ENCODE data around the gene TSKS. TPM values are rescaled to one million over a fixed set of nuclear protein-coding genes. Genes with fewer than 3 reads are reported as not detected.
A peak's percentile ranks its signal among the peaks of the same experiment; 100 is the strongest.

TSKS gene, protein sequence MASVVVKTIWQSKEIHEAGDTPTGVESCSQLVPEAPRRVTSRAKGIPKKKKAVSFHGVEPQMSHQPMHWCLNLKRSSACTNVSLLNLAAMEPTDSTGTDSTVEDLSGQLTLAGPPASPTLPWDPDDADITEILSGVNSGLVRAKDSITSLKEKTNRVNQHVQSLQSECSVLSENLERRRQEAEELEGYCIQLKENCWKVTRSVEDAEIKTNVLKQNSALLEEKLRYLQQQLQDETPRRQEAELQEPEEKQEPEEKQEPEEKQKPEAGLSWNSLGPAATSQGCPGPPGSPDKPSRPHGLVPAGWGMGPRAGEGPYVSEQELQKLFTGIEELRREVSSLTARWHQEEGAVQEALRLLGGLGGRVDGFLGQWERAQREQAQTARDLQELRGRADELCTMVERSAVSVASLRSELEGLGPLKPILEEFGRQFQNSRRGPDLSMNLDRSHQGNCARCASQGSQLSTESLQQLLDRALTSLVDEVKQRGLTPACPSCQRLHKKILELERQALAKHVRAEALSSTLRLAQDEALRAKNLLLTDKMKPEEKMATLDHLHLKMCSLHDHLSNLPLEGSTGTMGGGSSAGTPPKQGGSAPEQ
- polyA plus RNA-seq: 0.15 TPM

DNA sequence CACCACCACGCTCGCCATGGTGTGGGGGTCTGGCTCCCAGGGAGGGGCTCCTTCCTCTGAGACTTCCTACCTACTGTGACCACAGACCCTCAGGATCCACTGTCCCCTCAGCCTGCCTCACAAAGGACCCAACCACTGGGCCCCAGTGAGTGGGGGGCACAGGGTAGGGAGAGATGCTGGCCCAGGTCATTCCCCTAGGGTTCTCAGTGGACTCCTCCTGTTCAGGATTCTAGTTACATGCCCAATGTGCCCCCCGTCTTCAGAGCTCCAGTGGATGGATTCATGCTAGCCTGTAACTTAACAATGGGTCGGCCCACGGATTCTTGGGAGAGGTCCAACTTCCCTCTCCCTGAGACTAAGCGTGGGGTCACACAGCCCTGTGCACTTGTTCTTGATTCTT lies at the start of gene TSKS:
TSS of gene TSKS (minus strand) at position 77 of the 400 bp plus-strand sequence. CDS start at position 18, 59 bp downstream.
- Mint-ChIP-seq H3K4me3 (peak within 1 kb of the TSS in 2 of 4 donors; percentile 13 to 40), H3K27me3 (no peaks in the 10 kb centered on the region), H3K9me3 (no peaks in the 10 kb centered on the region), H3K36me3 (no peaks in the 10 kb centered on the region), H3K27ac (peak within 1 kb of the TSS in 1 of 3 donors; percentile 43), H3K4me1 (peaks cover 4 to 17% (median 16%) of the 10 kb centered on the region in 3 donors)

DNA sequence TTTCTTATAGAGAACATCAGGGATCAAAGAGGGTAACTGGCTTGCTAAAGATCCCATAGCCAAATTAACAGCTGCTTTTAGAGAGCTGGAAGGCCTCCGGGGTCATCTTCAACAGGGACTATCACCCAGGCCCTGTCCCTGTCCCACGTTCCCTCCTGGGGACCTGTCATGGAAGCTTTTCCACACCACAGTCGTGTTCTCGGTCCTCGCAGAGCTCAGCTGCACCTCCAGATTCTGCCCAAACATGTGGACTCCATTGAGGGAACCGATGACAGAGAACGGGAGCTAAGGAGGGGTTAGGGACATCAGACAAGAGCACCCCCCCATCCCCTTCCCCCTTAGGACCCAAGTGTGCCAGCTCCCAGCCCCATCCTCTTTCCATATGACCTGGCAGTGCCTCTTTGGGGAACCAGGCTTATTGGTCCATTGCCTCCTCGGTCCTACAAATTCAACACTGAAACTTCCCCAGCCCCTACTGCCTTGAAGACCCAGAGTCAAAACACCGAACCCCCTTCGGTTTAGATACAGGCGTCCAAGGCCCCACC lies 49.4 kb upstream of the TSKS start:
- Mint-ChIP-seq H3K36me3 (peaks cover 2% of the 10 kb centered on the region), H3K4me3 (peak overlapping the region; percentile 91 to 99 (median 96)), H3K27ac (peak overlapping the region; percentile 97 to 100 (median 100)), H3K27me3 (no peaks in the 10 kb centered on the region), H3K9me3 (no peaks in the 10 kb centered on the region), H3K4me1 (peaks cover 15 to 29% (median 26%) of the 10 kb centered on the region in 3 donors)

DNA sequence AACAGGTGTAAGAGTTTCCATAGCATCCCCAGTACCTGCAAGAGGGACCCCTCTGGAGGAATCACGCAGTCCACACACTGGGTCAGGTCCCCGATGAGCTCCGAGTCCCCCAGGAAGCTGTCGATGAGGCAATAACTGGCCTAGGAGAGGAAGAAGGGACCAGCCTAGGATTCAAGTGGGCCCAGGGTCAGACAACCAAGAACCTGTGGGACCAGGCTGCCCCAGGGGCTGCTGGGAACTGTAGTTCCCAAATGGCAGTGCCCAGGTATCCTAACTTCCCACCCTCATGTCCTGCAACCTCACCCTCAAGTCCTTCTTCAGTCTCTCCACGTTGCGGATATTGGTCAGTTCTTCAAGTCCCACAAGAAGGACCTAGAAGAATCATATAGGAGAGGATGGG lies 48.2 kb upstream of the TSKS start:
- peak overlapping the region in 2 of 4 donors; percentile 58 to 91 for H3K4me3 Mint-ChIP-seq
- H3K9me3 Mint-ChIP-seq: no peaks in the 10 kb centered on the region
- H3K4me1 Mint-ChIP-seq: peaks cover 14 to 29% (median 25%) of the 10 kb centered on the region in 3 donors
- peaks cover 2% of the 10 kb centered on the region for H3K36me3 Mint-ChIP-seq
- no peaks in the 10 kb centered on the region for H3K27me3 Mint-ChIP-seq
- H3K27ac Mint-ChIP-seq: peak overlapping the region; percentile 23 to 97 (median 89)

DNA sequence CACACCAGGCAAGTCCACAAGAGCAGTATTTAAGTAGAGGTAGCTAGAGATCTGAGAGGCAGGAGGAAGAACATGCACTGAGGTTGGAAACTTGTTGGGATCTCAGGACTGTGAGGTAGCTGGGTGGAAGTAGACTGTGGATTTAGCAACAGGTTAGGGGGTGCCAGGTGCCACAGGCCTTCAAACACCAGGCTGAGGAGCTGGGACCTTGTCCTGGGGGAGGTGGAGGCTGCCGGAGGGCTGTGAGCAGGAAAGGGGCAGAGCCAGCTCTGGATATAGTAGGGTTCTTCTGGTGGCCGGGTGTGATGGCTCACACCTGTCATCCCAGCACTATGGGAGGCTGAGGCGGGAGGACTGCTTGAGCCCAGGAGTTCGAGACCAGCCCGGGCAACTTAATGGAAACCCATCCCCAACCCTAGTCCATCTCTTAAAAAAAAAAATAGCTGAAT lies 46.9 kb upstream of the TSKS start:
- H3K27ac Mint-ChIP-seq: peak overlapping the region in 2 of 3 donors; percentile 80 to 97
- H3K36me3 Mint-ChIP-seq: peaks cover 3% of the 10 kb centered on the region
- peak overlapping the region; percentile 86 to 98 (median 92) for H3K4me3 Mint-ChIP-seq
- H3K4me1 Mint-ChIP-seq: peaks cover 14 to 29% (median 25%) of the 10 kb centered on the region in 3 donors
- H3K9me3 Mint-ChIP-seq: no peaks in the 10 kb centered on the region
- no peaks in the 10 kb centered on the region for H3K27me3 Mint-ChIP-seq

DNA sequence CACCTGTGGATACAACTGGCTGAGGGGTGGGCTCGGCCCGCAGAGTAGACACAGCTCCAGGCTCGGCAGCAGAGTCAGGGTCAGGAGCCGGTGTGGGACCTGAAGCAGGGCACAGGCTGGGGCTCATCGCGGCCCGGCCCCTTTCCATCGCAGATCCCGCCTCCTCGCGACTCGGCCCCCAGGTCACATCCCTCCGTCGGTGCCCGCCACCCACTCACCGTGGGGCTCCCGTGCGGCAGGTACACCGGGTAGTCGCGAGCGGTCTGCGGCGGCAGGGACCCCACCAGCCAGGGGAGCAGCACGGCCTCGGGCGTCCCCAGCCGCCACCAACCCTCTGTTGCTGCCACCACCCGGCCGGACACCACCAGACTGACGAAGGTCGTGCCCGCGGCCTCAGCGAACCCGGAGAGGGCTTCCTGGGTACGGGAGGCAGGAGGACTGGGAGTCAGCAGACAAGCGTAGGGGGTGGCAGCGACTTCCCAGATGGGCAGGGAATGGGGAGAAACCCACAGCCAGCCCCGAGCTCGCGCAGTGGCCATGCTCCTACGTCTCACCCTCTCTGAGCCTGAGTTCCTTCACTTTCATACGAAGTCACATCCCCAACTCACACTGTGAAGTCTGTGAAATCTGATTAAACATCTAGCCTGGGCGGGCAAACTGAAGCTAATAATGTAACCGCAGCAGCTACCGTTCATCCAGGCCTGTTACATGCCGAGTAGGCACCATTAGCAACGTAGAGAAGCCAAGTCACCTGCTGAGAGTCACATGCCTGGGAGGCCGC lies 46.2 kb upstream of the TSKS start:
- no peaks in the 10 kb centered on the region for H3K9me3 Mint-ChIP-seq
- peak overlapping the region; percentile 86 to 98 (median 92) for H3K4me3 Mint-ChIP-seq
- H3K27me3 Mint-ChIP-seq: no peaks in the 10 kb centered on the region
- peak overlapping the region; percentile 78 to 97 (median 83) for H3K27ac Mint-ChIP-seq
- H3K4me1 Mint-ChIP-seq: peaks cover 14 to 25% (median 22%) of the 10 kb centered on the region in 3 donors
- peaks cover 3% of the 10 kb centered on the region for H3K36me3 Mint-ChIP-seq

DNA sequence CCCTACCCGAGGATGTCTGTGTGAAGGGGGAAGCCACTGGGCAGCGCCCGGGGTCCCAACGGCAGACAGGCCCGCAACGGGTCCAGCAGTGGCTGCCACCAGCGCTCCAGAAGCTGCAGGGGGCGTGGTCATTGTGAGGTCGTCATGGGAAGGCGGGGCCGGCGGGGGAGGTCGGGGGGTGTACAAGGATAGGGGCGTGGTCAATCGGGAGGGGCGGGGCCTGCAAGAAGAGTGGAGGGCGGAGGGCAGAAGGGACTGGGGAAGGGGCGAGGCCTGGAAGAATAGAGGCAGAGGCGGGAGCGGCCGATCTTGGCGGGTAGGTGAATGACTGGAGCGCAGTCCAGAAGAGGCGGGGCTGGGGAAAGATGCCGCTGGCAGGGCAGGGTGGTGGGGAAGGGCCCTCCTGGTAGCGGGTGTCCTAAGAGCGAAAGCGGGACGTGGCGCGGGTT lies 45.6 kb upstream of the TSKS start:
- peak overlapping the region; percentile 86 to 98 (median 92) for H3K4me3 Mint-ChIP-seq
- peaks cover 14 to 22% (median 22%) of the 10 kb centered on the region in 3 donors for H3K4me1 Mint-ChIP-seq
- no peaks in the 10 kb centered on the region for H3K27me3 Mint-ChIP-seq
- H3K36me3 Mint-ChIP-seq: peaks cover 3% of the 10 kb centered on the region
- no peaks in the 10 kb centered on the region for H3K9me3 Mint-ChIP-seq
- H3K27ac Mint-ChIP-seq: peak overlapping the region; percentile 78 to 97 (median 86)

DNA sequence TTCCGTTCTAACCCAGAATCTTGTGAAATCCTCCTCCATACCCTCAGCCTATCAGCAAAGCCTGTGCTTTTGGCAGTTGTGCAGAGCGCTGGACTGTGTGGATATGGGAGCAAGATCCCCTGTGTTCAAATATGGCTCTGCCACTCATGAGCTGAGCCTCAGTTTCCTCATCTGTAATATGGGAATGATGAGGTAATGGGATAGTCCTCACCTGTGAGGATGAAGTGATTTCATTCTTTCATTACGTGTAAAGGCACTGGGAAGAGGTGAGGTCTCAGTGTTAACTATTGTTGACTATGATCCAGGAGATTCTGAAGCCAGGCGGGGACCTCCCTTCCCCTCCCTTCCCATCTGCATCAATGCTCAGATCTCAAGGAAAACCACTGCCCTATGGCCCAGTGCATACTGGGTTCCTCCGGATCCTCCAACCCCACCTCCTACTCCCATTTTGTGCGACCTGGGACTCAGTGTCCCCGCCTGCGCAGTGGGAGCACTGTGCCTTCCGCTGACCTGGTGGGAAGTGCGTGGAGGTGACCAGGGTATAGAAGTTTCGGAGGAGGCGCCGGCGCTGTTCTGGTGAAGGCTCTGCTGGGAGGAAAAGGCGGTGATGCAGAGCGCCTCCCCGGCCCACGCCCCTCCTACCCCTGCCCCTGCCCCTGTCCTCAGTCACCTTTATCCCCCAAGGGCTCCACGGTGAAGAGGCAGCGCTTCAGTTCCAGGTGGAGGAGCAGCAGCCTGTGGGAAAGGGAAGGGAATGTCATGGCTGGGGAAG lies 45.0 kb upstream of the TSKS start:
- Mint-ChIP-seq H3K4me3 (peak overlapping the region in 3 of 4 donors; percentile 79 to 89 (median 81)), H3K9me3 (no peaks in the 10 kb centered on the region), H3K4me1 (peaks cover 13 to 22% (median 17%) of the 10 kb centered on the region in 3 donors), H3K27ac (peak overlapping the region; percentile 78 to 97 (median 86)), H3K36me3 (peaks cover 7% of the 10 kb centered on the region), H3K27me3 (no peaks in the 10 kb centered on the region)

DNA sequence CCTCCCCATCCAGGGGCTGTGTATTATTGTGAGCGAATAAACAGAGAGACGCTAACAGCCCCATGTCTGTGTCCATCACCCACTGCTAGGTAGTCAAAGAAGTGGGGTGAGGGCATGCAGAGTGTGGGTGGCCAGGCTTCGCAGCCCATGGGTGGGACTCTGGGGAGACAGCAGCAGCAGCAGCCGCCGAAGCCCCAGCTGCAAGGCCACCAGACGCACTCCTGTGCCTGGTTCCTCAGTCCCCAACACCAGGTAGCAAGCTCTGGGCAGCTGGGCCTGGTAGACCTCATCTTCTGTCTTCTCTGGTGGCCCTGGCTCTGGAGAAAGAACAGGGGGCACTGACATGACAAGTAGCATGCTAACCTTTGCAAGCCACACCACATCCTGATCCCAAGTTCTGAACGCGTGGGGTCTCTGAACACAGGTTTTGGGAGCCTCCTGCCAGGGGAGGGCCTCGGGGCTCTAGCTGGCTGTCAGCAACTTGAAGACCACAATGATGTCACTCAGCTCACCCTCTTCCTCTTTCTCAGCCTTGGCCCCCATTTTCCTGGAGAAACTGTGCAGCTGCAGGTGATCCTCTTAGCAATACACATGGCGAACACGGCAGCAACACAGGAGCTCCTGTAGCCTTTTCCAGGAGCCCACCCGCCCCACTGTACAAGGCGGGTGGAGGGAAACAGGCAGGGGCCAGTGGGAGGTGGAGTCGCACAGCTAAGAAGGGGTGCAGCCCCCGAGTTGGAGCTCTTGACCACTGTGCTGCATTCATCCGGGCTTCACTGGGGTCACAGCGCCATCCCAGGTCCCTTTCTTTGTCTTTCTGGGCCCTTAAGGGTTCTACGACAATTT lies 44.2 kb upstream of the TSKS start:
- H3K27me3 Mint-ChIP-seq: no peaks in the 10 kb centered on the region
- H3K9me3 Mint-ChIP-seq: no peaks in the 10 kb centered on the region
- H3K27ac Mint-ChIP-seq: peak overlapping the region; percentile 90 to 97 (median 97)
- peaks cover 11 to 20% (median 15%) of the 10 kb centered on the region in 3 donors for H3K4me1 Mint-ChIP-seq
- peak overlapping the region in 2 of 4 donors; percentile 79 to 81 for H3K4me3 Mint-ChIP-seq
- H3K36me3 Mint-ChIP-seq: peaks cover 7% of the 10 kb centered on the region

DNA sequence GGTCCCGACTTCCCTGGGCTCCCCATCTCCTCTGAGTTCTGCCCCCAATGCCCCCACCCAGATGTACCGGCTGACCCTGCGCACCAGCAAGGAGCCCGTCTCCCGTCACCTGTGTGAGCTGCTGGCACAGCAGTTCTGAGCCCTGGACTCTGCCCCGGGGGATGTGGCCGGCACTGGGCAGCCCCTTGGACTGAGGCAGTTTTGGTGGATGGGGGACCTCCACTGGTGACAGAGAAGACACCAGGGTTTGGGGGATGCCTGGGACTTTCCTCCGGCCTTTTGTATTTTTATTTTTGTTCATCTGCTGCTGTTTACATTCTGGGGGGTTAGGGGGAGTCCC lies 43.5 kb upstream of the TSKS start:
- H3K4me1 Mint-ChIP-seq: peaks cover 7 to 17% (median 15%) of the 10 kb centered on the region in 3 donors
- peak overlapping the region in 2 of 3 donors; percentile 73 to 90 for H3K27ac Mint-ChIP-seq
- H3K36me3 Mint-ChIP-seq: peaks cover 7% of the 10 kb centered on the region
- no peaks in the 10 kb centered on the region for H3K27me3 Mint-ChIP-seq
- H3K9me3 Mint-ChIP-seq: no peaks in the 10 kb centered on the region
- peak overlapping the region in 3 of 4 donors; percentile 17 to 54 (median 17) for H3K4me3 Mint-ChIP-seq

DNA sequence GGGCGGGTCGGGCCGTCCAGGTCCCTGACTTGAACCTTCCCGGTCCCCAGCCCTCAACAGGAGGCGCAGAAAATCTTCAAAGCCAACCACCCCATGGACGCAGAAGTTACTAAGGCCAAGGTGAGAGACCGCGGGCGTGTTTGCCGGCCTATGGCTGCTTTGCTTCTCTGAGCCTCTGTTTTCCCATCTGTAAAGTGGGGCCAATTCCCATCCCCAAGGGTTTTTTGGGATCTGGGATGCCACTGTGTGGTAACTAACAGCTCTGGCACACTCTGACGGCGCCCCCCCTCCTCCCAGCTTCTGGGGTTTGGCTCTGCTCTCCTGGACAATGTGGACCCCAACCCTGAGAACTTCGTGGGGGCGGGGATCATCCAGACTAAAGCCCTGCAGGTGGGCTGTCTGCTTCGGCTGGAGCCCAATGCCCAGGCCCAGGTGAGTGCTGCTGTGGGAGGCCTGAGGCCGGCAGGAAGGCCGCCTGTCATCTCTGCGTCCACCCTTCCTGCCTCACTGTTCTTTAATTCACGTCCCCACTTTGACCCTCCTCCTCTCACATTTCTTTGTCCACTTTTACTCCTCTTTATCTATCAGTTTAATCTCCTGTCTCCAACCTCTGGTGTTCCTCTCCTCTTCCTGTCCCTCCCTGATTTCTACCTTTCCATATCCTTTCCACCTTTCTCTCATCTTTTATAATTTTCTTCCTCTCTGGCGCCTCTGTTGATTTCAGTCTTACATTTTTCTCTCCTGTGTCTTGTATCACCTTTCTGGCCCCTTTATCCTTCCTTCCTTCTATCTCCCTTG lies 42.9 kb upstream of the TSKS start:
- H3K36me3 Mint-ChIP-seq: peaks cover 6% of the 10 kb centered on the region
- H3K27ac Mint-ChIP-seq: peak overlapping the region; percentile 45 to 90 (median 73)
- peak overlapping the region in 2 of 4 donors; percentile 17 for H3K4me3 Mint-ChIP-seq
- H3K9me3 Mint-ChIP-seq: no peaks in the 10 kb centered on the region
- peaks cover 6 to 17% (median 15%) of the 10 kb centered on the region in 3 donors for H3K4me1 Mint-ChIP-seq
- H3K27me3 Mint-ChIP-seq: no peaks in the 10 kb centered on the region

DNA sequence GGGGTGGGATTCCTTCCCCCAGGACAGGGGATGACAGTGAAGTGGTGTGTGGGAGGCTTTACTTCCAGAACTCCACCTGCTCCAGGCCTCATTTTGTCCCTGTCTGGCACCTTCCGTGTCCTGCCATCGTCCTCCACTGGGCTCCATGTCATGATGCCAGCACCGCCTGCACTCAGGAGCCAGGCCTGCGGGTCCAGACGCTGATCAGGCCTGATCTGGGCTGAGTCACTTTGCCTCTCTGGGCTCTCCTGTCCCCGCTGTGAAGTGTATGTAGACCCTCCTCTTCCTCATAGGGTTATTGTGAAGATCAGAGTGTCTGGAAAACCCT lies 40.4 kb upstream of the TSKS start:
- no peaks in the 10 kb centered on the region for H3K27me3 Mint-ChIP-seq
- no peaks in the 10 kb centered on the region for H3K9me3 Mint-ChIP-seq
- H3K4me3 Mint-ChIP-seq: no peak overlapping the region
- peaks cover 5% of the 10 kb centered on the region for H3K36me3 Mint-ChIP-seq
- H3K4me1 Mint-ChIP-seq: peaks cover 3 to 10% (median 10%) of the 10 kb centered on the region in 3 donors
- H3K27ac Mint-ChIP-seq: peak overlapping the region in 1 of 3 donors; percentile 50

DNA sequence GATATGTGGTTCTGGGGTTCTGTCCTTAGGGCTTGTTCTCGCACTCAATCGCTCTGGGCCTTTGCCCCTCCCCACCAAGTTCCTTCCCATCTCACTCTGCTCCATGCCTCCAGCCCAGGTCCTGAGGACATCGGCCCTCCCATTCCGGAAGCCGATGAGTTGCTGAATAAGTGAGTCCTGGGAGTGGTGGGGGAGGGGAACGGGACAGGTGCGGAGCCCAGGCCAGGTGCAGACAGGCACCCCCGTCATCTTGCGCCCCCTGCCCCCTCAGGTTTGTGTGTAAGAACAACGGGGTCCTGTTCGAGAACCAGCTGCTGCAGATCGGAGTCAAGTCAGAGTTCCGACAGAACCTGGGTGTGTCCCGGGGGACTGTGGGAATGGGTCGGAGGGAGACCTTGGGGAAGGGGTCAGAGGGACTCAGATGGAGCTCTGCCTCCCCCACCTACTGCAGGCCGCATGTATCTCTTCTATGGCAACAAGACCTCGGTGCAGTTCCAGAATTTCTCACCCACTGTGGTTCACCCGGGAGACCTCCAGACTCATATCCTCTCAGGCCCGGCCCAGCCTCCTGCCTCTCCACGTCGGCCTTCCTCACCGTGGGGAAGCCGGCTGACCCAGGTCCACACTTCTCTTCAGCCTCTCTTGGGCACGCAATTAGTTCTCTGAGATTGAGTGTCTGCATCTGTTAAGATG lies 39.9 kb upstream of the TSKS start:
- H3K27me3 Mint-ChIP-seq: no peaks in the 10 kb centered on the region
- H3K27ac Mint-ChIP-seq: peak overlapping the region in 1 of 3 donors; percentile 50
- no peaks in the 10 kb centered on the region for H3K9me3 Mint-ChIP-seq
- H3K36me3 Mint-ChIP-seq: peaks cover 5% of the 10 kb centered on the region
- H3K4me1 Mint-ChIP-seq: peaks cover 3 to 9% (median 7%) of the 10 kb centered on the region in 3 donors
- H3K4me3 Mint-ChIP-seq: no peak overlapping the region
